NCI-H82 treated with DMSO at 0.1 percent for 48 hours (cell line): ENCODE data around the gene PXDN.

ENCODE experiments used
- DNase-seq: peaks from one replicate; lab custom pipeline; 2025; ENCODE audit not compliant: unreplicated experiment; lab: John Stamatoyannopoulos, UW

The PXDN gene

GRCh38 chr2:1651121-1652033 is 92.9 kb downstream of the PXDN start:
- no peak for DNase-seq

- DNase-seq, result no peak
Observed at GRCh38 chr2:1650085-1650872, 94.0 kb downstream of the PXDN start.

GRCh38 chr2:1649103-1650084 is 94.9 kb downstream of the PXDN start:
- DNase-seq, result no peak

GRCh38 chr2:1648241-1649102 is 95.8 kb downstream of the PXDN start:
- DNase-seq, result no peak

- DNase-seq, result no peak
Observed at GRCh38 chr2:1647417-1648240, 96.7 kb downstream of the PXDN start.

GRCh38 chr2:1645761-1646476 is 98.4 kb downstream of the PXDN start:
- DNase-seq, result no peak

- no peak for DNase-seq
Observed at GRCh38 chr2:1644427-1644826, 99.9 kb downstream of the PXDN start.

- DNase-seq, result no peak
Observed at GRCh38 chr2:1642993-1643619, 101.2 kb downstream of the PXDN start.

DNA sequence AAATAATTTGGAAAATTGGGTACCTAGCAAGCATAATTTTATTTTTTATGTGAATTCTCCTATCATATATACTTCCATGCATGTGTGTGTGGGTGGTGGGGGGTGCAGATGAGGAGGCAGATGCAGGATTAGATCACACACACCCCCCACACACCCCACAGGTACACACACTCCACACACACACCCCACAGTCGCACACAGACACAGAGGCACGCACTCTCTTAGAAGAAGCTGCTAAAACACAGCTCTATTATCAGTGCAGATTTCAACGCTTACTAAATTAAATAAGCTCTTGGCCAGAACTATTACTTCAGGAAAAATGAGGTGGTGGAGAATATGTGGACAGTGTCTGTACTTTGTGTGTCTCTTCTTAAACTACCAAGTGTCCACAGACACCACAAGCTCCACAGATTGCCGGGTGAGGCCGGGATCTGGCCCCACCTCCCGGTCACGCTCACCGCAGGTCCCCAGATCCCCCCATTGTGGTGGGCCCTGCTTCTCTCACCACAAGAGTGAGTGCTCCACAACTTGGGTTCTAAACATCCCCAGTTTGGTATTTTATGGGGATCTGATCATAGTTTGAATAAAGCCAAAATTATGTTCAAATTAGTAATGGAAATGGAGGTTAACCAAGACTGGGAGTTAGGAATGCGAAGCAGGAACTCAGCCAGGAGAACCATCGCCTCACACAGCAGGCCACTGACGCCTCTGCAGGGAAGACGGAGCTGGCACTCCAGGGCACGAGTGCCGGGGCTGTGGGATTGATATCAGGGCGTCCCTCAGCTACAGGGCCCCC is 102.1 kb downstream of the PXDN start:
- DNase-seq, result no peak

GRCh38 chr2:1641523-1641922 is 102.8 kb downstream of the PXDN start:
- no peak for DNase-seq

DNA sequence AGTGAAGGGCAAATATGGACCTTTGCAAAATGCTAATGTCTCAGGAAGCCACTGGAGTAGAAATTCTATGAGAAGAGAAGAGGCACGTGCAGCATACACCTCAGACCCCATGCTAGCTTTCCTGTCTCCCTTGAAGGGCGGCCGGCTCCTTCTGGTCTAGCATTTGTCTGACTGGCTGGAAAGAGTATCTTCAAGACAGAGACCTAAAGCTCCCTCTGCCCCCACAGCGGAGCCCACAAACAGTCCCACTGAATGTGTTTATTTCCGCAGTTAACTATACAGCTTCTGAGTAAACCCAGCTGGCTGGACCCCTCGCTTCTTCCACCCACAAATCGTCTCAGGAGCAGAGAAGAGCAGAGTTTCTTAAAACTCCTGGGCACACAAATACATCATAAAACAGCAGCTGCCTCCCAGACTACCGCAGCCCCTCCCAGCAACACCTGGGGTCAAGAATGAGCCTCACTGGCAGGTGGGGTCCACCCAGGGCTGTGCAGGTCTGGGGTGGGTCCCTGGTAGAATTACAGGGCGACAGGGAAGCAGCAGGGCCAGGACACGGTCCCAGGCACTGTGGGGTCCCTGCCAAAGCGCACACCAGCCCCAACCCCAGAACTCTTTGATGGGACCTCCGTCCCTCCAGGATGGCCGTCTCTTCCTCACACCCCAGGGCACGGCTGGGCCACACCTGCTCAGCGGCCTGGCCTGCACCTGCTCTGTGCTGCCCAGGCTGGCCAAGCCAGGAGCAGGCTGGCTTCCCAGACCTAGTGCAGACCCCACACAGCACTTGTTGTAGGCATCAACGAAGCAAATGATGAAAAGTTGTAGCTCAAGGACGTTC is 103.8 kb downstream of the PXDN start:
- no peak for DNase-seq

GRCh38 chr2:1639086-1639858 is 105.0 kb downstream of the PXDN start:
- no peak for DNase-seq

- no peak for DNase-seq
Observed at GRCh38 chr2:1638281-1638860, 105.9 kb downstream of the PXDN start.

DNA sequence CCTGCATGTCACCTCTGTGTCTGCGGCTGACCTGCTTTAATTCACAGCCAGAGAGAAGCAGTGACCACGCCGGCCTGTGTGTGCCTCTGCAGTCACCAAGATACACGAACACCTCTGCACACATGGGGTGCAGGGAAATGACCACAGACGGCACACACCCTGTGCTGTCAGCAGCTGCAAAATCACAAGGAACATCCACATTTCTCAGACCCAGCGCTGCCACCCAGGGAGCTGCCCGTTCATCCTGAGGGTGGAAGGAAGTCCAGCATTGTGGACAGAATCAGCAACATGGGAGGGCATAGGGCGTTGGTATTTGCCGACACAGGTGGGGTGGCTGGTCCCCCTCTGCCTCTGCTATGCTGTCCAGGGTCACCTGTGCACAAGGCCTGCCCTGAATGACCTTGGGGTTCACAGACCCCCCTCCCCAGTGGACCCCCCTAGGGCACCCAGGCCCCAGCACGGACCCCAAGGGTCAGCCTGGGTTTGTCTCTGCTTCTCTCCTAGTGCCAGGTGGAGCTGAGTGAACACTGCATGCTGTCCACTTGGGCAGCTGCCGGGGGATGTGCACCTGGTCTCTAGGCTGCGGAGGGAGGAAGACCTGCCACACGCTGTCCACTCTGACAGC is 107.4 kb downstream of the PXDN start:
- DNase-seq, result no peak

GRCh38 chr2:1635823-1636222 is 108.5 kb downstream of the PXDN start:
- DNase-seq, result no peak
